ENCODE measurements around the gene SYT1. TPM values are rescaled to one million over a fixed set of nuclear protein-coding genes. Genes with fewer than 3 reads are reported as not detected.

Gene SYT1
- total and polyA plus RNA-seq, 7 donors = 2.8 to 20.0 (median 10.6) TPM; not detected in 1

DNA sequence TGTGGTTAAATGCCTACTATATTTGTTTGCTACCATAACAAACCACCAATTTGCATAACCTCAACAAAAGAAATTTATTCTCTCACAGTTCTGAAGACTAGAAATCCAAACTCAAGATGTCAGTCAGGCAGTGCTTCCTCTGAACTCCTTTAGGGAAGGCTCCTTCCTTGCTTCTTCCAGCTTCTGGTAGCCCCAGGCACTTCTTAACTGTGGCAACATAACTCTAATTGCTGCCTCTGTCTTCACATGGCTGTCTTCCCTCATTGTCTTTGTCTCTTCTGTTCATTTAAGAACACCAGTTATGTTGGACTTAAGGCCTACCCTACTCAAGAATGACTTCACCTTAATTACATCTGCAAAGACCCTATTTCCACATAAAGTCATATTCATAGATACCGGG is 206.9 kb downstream of the SYT1 start:
- no peaks in the 10 kb centered on the region for H3K9me3 ChIP-seq
- H3K4me3 ChIP-seq = no peak overlapping the region
- WGBS, 2 donors = 93 to 97% methylated on average over 1 of the region's 1 CpG
- no peaks in the 10 kb centered on the region for H3K36me3 ChIP-seq
- no peak for DNase-seq
- intact Hi-C loops (cut with DNase I) = no loop called here
- no peaks in the 10 kb centered on the region for H3K4me1 ChIP-seq
- H3K27ac ChIP-seq = no peak overlapping the region
- H3K27me3 ChIP-seq = no peaks in the 10 kb centered on the region
- TF ChIP-seq POLR2A (IDR thresholded peaks at IDR 0.05) = no peak

DNA sequence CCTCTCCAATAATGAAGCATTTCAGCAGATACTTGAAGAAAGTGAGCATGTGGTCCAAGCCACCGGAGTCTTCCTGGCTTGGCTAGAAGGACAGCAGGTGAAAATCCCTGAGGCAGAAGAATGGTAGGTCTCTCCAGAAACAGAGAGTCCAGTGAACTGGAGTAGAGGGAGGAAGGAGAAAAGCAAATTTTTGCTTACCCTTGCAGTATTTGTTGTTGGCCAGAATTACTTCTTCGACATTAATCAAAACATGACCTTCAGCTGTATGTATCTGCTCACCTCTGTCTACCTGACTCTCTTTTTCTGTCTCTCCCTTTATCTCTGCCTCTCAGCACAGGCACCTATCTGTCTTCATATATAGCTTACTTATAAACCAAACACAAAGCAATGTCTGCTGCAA is 208.9 kb downstream of the SYT1 start:
- no peak overlapping the region for H3K4me3 ChIP-seq
- WGBS, 2 donors = 92 to 98% methylated on average over 2 of the region's 2 CpGs

DNA sequence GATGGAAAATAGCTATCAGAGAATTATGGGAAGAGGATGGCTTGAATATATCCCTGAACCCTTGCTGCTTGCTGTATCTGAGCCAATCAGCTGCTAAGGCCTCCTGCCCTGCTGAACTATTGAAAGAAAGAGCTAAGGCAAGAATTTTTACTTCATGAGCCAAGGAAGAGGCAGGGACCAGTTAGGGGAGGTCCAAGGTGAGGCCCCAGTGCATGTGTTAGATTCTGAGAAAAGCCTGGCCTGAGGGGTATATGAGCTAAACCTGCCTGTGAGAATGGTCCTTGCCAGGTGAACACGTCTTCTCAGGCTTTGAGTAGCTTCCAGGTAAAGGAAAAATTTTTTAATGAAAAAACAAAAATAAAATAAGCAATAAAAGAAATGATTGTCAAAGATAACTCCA is 218.0 kb downstream of the SYT1 start:
- WGBS, 2 donors = 82 to 88% methylated on average over 1 of the region's 1 CpG
- no peak overlapping the region for H3K27ac ChIP-seq
- no peak for DNase-seq
- TF ChIP-seq, protein P1, sequence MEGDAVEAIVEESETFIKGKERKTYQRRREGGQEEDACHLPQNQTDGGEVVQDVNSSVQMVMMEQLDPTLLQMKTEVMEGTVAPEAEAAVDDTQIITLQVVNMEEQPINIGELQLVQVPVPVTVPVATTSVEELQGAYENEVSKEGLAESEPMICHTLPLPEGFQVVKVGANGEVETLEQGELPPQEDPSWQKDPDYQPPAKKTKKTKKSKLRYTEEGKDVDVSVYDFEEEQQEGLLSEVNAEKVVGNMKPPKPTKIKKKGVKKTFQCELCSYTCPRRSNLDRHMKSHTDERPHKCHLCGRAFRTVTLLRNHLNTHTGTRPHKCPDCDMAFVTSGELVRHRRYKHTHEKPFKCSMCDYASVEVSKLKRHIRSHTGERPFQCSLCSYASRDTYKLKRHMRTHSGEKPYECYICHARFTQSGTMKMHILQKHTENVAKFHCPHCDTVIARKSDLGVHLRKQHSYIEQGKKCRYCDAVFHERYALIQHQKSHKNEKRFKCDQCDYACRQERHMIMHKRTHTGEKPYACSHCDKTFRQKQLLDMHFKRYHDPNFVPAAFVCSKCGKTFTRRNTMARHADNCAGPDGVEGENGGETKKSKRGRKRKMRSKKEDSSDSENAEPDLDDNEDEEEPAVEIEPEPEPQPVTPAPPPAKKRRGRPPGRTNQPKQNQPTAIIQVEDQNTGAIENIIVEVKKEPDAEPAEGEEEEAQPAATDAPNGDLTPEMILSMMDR (IDR thresholded peaks at IDR 0.05) = no peak
- TF ChIP-seq POLR2A (IDR thresholded peaks at IDR 0.05) (no peak), POLR2AphosphoS5 (IDR thresholded peaks at IDR 0.05) (no peak), EP300 (IDR thresholded peaks at IDR 0.05) (no peak)
- no peaks in the 10 kb centered on the region for H3K9me3 ChIP-seq
- H3K27me3 ChIP-seq = no peaks in the 10 kb centered on the region
- no peak overlapping the region for H3K4me3 ChIP-seq
- H3K36me3 ChIP-seq = no peaks in the 10 kb centered on the region
- peaks cover 0 to 6% (median 2%) of the 10 kb centered on the region in 4 donors for H3K4me1 ChIP-seq
- intact Hi-C loops (cut with DNase I) = no loop called here

More for the DNA sequence above, 208.9 kb downstream of the SYT1 start:
- Histone ChIP-seq H3K36me3 (no peaks in the 10 kb centered on the region), H3K4me1 (no peaks in the 10 kb centered on the region), H3K27ac (no peak overlapping the region), H3K27me3 (no peaks in the 10 kb centered on the region), H3K9me3 (no peaks in the 10 kb centered on the region)
- DNase-seq = no peak
- intact Hi-C loops (cut with DNase I) = no loop called here
- TF ChIP-seq EP300 (IDR thresholded peaks at IDR 0.05) (no peak), POLR2AphosphoS5 (IDR thresholded peaks at IDR 0.05) (no peak), POLR2A (IDR thresholded peaks at IDR 0.05) (no peak)
- TF ChIP-seq, protein P1 (IDR thresholded peaks at IDR 0.05) = no peak

DNA sequence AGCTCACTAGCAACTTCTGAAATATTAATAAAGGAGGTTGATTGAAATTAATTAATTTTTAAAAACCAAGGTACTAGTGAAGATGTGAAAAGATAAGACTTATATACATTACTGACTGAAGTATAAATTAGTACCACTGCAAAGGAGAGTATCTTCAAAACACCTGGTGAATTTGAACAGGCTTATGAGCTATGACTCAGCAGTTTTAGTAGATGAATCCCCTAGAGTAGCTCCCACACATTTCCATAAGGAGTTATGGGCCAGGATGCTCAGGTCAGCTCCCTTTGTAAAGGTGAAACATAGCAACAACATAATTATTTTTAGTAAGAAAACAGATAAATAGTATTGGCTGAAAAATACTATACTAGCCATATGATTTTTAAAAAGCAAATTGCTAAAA is 218.6 kb downstream of the SYT1 start:
- no peak for TF ChIP-seq EP300 (IDR thresholded peaks at IDR 0.05)
- TF ChIP-seq, protein P1 (IDR thresholded peaks at IDR 0.05) = no peak
- TF ChIP-seq POLR2A (IDR thresholded peaks at IDR 0.05) = no peak
- no peak for TF ChIP-seq POLR2AphosphoS5 (IDR thresholded peaks at IDR 0.05)
- intact Hi-C loops (cut with DNase I) = no loop called here
- no peaks in the 10 kb centered on the region for H3K27me3 ChIP-seq

DNA sequence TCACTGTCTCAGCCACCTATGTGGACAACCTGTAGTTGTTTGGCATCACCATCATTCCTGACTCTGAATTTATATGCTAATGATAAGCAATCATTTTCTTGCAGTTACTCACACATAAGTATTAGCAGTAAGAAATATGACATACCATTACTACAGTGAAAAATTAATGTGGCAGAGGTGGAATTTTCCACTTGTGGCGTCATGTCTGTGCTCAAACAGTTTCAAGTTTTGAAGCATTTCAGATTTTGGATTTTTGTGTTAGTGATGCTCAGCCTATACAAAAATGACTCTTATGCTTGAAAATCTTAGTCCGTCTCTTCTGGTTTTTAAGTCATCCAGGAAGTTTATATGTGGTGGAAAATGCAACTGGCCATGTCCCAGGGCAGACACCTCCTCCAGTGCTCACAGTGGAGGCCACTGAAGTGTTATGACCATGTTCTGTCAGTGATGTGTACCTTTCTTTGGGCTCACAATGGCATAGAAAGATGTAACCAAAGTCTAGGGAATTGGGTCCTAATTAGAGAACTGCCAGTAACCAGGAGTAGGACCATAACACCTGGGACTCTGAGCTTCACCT is 220.6 kb downstream of the SYT1 start:
- DNase-seq = no peak
- Histone ChIP-seq H3K27me3 (no peaks in the 10 kb centered on the region), H3K9me3 (no peaks in the 10 kb centered on the region), H3K4me1 (peaks cover 0 to 6% (median 2%) of the 10 kb centered on the region in 4 donors), H3K36me3 (no peaks in the 10 kb centered on the region), H3K4me3 (no peak overlapping the region), H3K27ac (no peak overlapping the region)
- WGBS, 2 donors = 86 to 90% methylated on average over 2 of the region's 2 CpGs
- TF ChIP-seq POLR2A (IDR thresholded peaks at IDR 0.05) = no peak
- intact Hi-C loops (cut with DNase I) = no loop called here

More for the DNA sequence above, 218.6 kb downstream of the SYT1 start:
- H3K4me3 ChIP-seq = no peak overlapping the region
- peaks cover 0 to 6% (median 2%) of the 10 kb centered on the region in 4 donors for H3K4me1 ChIP-seq
- H3K36me3 ChIP-seq = no peaks in the 10 kb centered on the region
- no peak overlapping the region for H3K27ac ChIP-seq
- H3K9me3 ChIP-seq = no peaks in the 10 kb centered on the region
- DNase-seq = no peak

All from sigmoid colon (tissue), 7 donors.